HG02852 (cell line): ENCODE results near the gene EPC2.
"Not testable (repeated sequence)": the region's sequence is repeated elsewhere in the genome, so short reads cannot be mapped to it uniquely, and the experiment has no call there.

Source experiments
- ATAC-seq: cut with Tn5 transposase; IDR thresholded peaks from one replicate; pipeline ENCODE4 v1.9.1; 2021; ENCODE audit warnings: mild to moderate bottlenecking, moderate library complexity; ENCODE audit not compliant: unreplicated experiment

EPC2 gene

DNA sequence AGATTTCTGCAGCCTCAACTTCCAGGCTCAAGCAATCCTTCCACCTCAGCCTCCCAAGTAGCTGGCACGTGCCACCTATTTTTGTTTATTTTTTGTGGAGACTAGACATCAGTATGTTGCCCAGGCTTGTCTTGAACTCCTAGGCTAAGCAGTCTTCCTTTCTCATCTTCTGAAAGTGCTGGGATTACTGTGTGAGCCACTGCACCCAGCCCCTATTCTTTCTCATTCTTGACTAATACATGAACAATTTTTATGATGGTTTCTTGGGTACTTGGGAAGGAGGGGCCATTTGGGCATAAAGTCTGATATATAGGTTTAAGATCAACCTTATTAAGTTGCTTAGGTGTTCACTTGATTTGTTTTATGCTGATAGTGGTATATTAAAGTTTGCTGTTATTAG is 26.2 kb downstream of the EPC2 start:
- no peak for ATAC-seq

- ATAC-seq: no peak
Measured at GRCh38 chr2:148674063-148675020, 29.8 kb downstream of the EPC2 start.

DNA sequence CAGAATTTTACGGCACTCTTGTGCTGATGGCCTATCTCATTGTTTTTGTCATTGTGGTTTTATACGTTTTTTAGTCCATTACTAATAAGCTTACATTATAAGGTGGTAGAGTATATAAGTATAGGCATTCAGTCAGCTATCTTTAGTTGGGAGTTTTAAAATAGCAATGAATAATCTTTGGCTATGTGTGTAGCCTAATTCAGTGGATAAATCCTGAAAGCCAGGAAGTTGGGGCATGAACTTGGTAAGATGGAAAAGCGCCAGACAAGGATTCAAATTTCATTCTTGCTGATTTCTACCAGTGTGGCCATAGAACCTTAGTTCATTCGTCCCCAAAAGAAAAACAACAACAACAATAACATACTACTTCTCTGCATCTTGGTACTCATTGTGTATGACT is 31.2 kb downstream of the EPC2 start:
- ATAC-seq: no peak

- not testable (repeated sequence) for ATAC-seq
Measured at GRCh38 chr2:148678302-148679179, 34.0 kb downstream of the EPC2 start.

- ATAC-seq: no peak
Measured at GRCh38 chr2:148680462-148680861, 35.9 kb downstream of the EPC2 start.

- no peak for ATAC-seq
Measured at GRCh38 chr2:148681443-148681842, 36.9 kb downstream of the EPC2 start.

GRCh38 chr2:148681862-148682261 is 37.3 kb downstream of the EPC2 start:
- ATAC-seq: not testable (repeated sequence)

GRCh38 chr2:148684507-148684906 is 40.0 kb downstream of the EPC2 start:
- ATAC-seq: no peak

DNA sequence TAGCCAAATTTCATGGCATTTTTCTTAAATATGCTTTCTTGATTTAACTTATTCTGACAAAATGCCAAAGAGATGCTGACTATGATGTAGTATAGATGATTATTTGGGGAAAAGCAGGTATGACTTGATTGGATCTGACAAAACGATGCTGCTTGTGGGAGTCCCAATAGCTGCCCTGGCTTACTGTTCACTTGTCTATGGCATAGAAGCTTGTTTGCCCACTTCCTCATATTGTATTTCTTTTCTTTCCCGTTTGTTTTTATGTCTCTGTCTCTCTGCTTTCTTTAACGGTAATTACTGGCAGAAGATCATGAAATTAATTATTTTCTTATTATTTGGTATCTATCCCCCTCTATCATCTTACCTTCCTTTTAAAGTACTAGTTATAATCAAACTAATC is 43.0 kb downstream of the EPC2 start:
- ATAC-seq: no peak

DNA sequence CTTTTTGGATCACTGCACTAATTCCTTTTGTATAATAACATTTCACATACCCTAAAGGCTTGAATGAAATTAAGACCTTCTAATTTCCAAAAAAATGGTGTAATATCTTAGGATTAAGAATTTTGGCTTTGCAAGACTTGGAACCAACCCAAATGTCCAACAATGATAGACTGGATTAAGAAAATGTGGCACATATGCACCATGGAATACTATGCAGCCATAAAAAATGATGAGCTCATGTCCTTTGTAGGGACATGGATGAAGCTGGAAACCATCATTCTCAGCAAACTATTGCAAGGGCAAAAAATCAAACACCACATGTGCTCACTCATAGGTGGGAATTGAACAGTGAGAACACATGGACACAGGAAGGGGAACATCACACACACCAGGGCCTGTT is 43.5 kb downstream of the EPC2 start:
- not testable (repeated sequence) for ATAC-seq

GRCh38 chr2:148696985-148697384 is 52.4 kb downstream of the EPC2 start:
- no peak for ATAC-seq

DNA sequence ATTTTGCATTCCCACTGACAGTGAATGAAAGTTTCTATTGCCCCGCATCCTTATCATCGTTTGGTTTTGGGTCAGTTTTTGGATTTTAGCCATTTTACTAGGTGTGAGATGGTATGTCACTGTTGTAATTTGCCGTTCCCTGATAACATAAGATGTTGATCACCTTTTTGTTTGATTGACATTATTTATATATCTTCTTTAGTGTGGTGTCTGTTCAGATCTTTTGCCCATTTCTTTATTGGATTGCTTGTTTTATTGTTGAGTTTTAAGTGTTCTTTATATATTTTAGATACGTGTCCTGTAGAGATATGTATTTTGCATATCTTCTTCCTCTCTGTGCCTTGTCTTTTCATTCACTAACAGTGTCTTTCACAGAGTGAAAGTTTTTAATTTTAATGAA is 55.3 kb downstream of the EPC2 start:
- no peak for ATAC-seq

DNA sequence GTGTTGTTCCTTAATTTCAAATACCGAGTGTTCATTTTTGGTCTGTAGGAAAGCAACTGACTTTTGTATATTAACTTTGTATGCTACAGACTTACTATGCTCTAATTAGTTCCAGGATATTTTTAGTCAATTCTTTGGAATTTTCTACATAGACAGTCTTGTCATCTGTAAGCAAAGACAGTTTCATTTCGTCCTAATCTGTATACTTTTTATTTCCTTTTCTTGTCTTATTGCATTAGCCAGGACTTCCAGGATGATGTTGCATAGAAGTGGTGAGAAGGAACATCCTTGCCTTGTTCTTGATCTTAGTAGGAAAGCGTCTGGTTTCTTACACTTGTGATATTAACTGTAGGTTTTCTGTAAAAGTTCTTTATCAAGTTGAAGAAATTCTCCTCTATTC is 56.5 kb downstream of the EPC2 start:
- ATAC-seq: no peak

- ATAC-seq: no peak
Measured at GRCh38 chr2:148701877-148702276, 57.3 kb downstream of the EPC2 start.

GRCh38 chr2:148702475-148702874 is 57.9 kb downstream of the EPC2 start:
- ATAC-seq: no peak

GRCh38 chr2:148704247-148704646 is 59.7 kb downstream of the EPC2 start:
- no peak for ATAC-seq

DNA sequence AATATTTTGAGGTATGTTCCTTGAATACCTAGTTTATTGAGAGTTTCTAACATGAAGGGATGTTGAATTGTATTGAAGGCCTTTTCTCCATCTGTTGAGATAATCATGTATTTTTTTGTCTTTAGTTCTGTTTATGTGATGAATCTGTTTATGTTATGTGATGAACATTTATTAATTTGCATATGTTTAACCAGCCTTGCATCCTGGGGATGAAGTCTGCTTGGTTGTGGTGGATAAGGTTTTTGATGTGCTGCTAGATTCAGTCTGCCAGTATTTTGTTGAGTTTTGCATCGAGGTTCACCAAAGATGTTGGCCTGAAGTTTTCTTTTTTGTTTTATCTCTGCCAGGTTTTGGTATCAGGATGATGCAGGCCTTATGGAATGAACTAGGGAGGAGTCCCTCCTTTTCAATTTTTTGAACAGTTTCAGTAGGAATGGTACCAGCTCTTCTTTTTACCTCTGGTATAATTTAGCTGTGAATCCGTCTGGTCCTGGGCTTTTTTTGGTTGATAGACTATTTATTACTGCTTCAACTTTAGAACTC is 71.9 kb downstream of the EPC2 start:
- no peak for ATAC-seq

GRCh38 chr2:148718039-148718438 is 73.5 kb downstream of the EPC2 start:
- ATAC-seq: no peak

- ATAC-seq: no peak
Measured at GRCh38 chr2:148719195-148719749, 74.7 kb downstream of the EPC2 start.

- no peak for ATAC-seq
Measured at GRCh38 chr2:148719941-148720436, 75.4 kb downstream of the EPC2 start.

- ATAC-seq: no peak
Measured at GRCh38 chr2:148720501-148721001, 76.0 kb downstream of the EPC2 start.
